Effector memory CD4-positive, alpha-beta T cell (primary cell): ENCODE data around the gene NEURL1B.

Experiments used
- DNase-seq, 3 donors: peaks; one replicate each; pipeline ENCODE4 v3.0.0-alpha.2; 2020
- H3K27ac ChIP-seq: 2 replicates; pipeline ENCODE4 v1.7.0; 2013; ENCODE audit warnings: mild to moderate bottlenecking, low read length, moderate library complexity; ENCODE audit not compliant: insufficient read depth, poor library complexity, severe bottlenecking
- H3K27me3 ChIP-seq: replicated peaks from 2 replicates; pipeline ENCODE4 v1.7.0; 2013; ENCODE audit warnings: mild to moderate bottlenecking, low read length; ENCODE audit not compliant: insufficient read depth, control insufficient read depth, poor library complexity, severe bottlenecking
- H3K36me3 ChIP-seq: 2 replicates; pipeline ENCODE4 v1.7.0; 2013; ENCODE audit warnings: mild to moderate bottlenecking, low read length, moderate library complexity; ENCODE audit not compliant: control insufficient read depth, insufficient read depth
- H3K4me1 ChIP-seq: 2 replicates; pipeline ENCODE4 v1.7.0; 2013; ENCODE audit warnings: low read length, mild to moderate bottlenecking; ENCODE audit not compliant: control insufficient read depth, insufficient read depth, poor library complexity, severe bottlenecking
- H3K4me3 ChIP-seq: 2 replicates; pipeline ENCODE4 v1.7.0; 2013; ENCODE audit warnings: low read length, low read depth, mild to moderate bottlenecking; ENCODE audit not compliant: insufficient read depth, poor library complexity, severe bottlenecking
- H3K9me3 ChIP-seq: 2 replicates; pipeline ENCODE4 v1.7.0; 2013; ENCODE audit warnings: mild to moderate bottlenecking, low read length, moderate library complexity; ENCODE audit not compliant: control insufficient read depth

Gene NEURL1B

GRCh38 chr5:172686111-172686510 is 45.0 kb downstream of the NEURL1B start:
- Histone ChIP-seq H3K4me3 (no peak overlapping the region), H3K36me3 (no peaks in the 10 kb centered on the region), H3K4me1 (no peaks in the 10 kb centered on the region), H3K9me3 (no peaks in the 10 kb centered on the region), H3K27ac (no peak overlapping the region), H3K27me3 (no peaks in the 10 kb centered on the region)
- DNase-seq, result no peak

- Histone ChIP-seq H3K4me1 (no peaks in the 10 kb centered on the region), H3K9me3 (no peaks in the 10 kb centered on the region), H3K27ac (no peak overlapping the region), H3K4me3 (no peak overlapping the region), H3K27me3 (no peaks in the 10 kb centered on the region), H3K36me3 (no peaks in the 10 kb centered on the region)
- DNase-seq, result no peak
Observed at GRCh38 chr5:172686539-172687390, 45.7 kb downstream of the NEURL1B start.

GRCh38 chr5:172687940-172688339 is 46.9 kb downstream of the NEURL1B start:
- no peak for DNase-seq
- H3K27ac ChIP-seq, result no peak overlapping the region
- no peaks in the 10 kb centered on the region for H3K9me3 ChIP-seq
- H3K36me3 ChIP-seq, result no peaks in the 10 kb centered on the region
- no peak overlapping the region for H3K4me3 ChIP-seq
- no peaks in the 10 kb centered on the region for H3K4me1 ChIP-seq
- no peaks in the 10 kb centered on the region for H3K27me3 ChIP-seq

- Histone ChIP-seq H3K27me3 (no peaks in the 10 kb centered on the region), H3K9me3 (no peaks in the 10 kb centered on the region), H3K4me3 (no peak overlapping the region), H3K4me1 (no peaks in the 10 kb centered on the region), H3K27ac (no peak overlapping the region), H3K36me3 (no peaks in the 10 kb centered on the region)
- DNase-seq, result no peak
Observed at GRCh38 chr5:172688349-172689217, 47.5 kb downstream of the NEURL1B start.

GRCh38 chr5:172689218-172689572 is 48.1 kb downstream of the NEURL1B start:
- Histone ChIP-seq H3K27ac (no peak overlapping the region), H3K4me1 (no peaks in the 10 kb centered on the region), H3K4me3 (no peak overlapping the region), H3K9me3 (no peaks in the 10 kb centered on the region), H3K27me3 (no peaks in the 10 kb centered on the region), H3K36me3 (no peaks in the 10 kb centered on the region)
- DNase-seq, result no peak

GRCh38 chr5:172689801-172690200 is 48.7 kb downstream of the NEURL1B start:
- H3K4me1 ChIP-seq, result no peaks in the 10 kb centered on the region
- no peak overlapping the region for H3K27ac ChIP-seq
- no peak for DNase-seq
- H3K36me3 ChIP-seq, result no peaks in the 10 kb centered on the region
- no peaks in the 10 kb centered on the region for H3K9me3 ChIP-seq
- no peak overlapping the region for H3K4me3 ChIP-seq
- no peaks in the 10 kb centered on the region for H3K27me3 ChIP-seq

- H3K9me3 ChIP-seq, result no peaks in the 10 kb centered on the region
- H3K4me3 ChIP-seq, result no peak overlapping the region
- DNase-seq, result no peak
- no peak overlapping the region for H3K27ac ChIP-seq
- H3K36me3 ChIP-seq, result no peaks in the 10 kb centered on the region
- no peaks in the 10 kb centered on the region for H3K27me3 ChIP-seq
- no peaks in the 10 kb centered on the region for H3K4me1 ChIP-seq
Observed at GRCh38 chr5:172690258-172691075, 49.4 kb downstream of the NEURL1B start.

- Histone ChIP-seq H3K4me3 (no peak overlapping the region), H3K36me3 (no peaks in the 10 kb centered on the region), H3K4me1 (peaks cover 3% of the 10 kb centered on the region), H3K27ac (no peak overlapping the region), H3K27me3 (no peaks in the 10 kb centered on the region), H3K9me3 (no peaks in the 10 kb centered on the region)
- no peak for DNase-seq
Observed at GRCh38 chr5:172691886-172692285, 50.8 kb downstream of the NEURL1B start.

GRCh38 chr5:172692451-172692850 is 51.4 kb downstream of the NEURL1B start:
- no peak for DNase-seq
- H3K4me3 ChIP-seq, result no peak overlapping the region
- peaks cover 6% of the 10 kb centered on the region for H3K4me1 ChIP-seq
- H3K36me3 ChIP-seq, result no peaks in the 10 kb centered on the region
- H3K9me3 ChIP-seq, result no peaks in the 10 kb centered on the region
- H3K27me3 ChIP-seq, result no peaks in the 10 kb centered on the region
- no peak overlapping the region for H3K27ac ChIP-seq
